Prostate gland (tissue), 2 donors: ENCODE measurements around the gene NEDD4L.

Source experiments
- POLR2A ChIP-seq: fragments of 450-650 bp; IDR thresholded peaks from one replicate; pipeline ENCODE4 v1.6.1; 2016; ENCODE audit warnings: antibody characterized with exemption, mild to moderate bottlenecking
- TF ChIP-seq, protein P1 (sequence below), 4 experiments: fragments of 200-600 bp in 2 of 4; fragments of 450-650 bp in 2 of 4; sonication (generic) in 2 of 4; IDR thresholded peaks; 1 replicate in 3 of 4; 2 replicates in 1 of 4; pipeline ENCODE4 v1.5.1; 2016 to 2019; ENCODE audit warnings: antibody characterized with exemption in 4 of 4, mild to moderate bottlenecking in 2 of 4, moderate library complexity in 2 of 4

DNA sequence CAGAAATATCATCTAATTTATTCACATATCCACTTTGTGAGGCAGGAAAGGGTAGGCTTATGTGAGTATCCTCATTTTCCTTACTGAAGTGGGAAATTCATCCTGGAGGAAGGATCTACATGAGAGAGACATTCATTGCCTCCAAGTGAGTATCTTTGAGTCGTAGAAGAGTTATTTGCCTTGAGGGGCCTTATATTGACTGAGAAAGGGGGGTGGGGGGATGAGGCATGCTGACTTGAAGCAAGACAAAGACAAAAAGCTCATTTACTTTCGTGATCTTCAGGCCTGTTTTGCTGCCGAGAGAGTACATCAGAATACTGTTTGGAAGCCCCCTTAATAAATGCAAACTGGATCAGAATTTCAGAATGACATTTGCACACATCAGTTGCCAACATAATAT lies 17.6 kb upstream of the NEDD4L start:
- TF ChIP-seq, protein P1, sequence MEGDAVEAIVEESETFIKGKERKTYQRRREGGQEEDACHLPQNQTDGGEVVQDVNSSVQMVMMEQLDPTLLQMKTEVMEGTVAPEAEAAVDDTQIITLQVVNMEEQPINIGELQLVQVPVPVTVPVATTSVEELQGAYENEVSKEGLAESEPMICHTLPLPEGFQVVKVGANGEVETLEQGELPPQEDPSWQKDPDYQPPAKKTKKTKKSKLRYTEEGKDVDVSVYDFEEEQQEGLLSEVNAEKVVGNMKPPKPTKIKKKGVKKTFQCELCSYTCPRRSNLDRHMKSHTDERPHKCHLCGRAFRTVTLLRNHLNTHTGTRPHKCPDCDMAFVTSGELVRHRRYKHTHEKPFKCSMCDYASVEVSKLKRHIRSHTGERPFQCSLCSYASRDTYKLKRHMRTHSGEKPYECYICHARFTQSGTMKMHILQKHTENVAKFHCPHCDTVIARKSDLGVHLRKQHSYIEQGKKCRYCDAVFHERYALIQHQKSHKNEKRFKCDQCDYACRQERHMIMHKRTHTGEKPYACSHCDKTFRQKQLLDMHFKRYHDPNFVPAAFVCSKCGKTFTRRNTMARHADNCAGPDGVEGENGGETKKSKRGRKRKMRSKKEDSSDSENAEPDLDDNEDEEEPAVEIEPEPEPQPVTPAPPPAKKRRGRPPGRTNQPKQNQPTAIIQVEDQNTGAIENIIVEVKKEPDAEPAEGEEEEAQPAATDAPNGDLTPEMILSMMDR (IDR thresholded peaks at IDR 0.05) = no peak
- TF ChIP-seq POLR2A = no peak
